SJSA1 (cell line): ENCODE data around the gene RAB44. TPM values are rescaled to one million over a fixed set of nuclear protein-coding genes. Genes with fewer than 3 reads are reported as not detected.

ENCODE experiments used
- DNase-seq, 2 experiments: peaks; one replicate each; pipeline ENCODE4 v3.0.0-alpha.2; 2015 to 2020; ENCODE audit warnings: low spot score in 2 of 2, low read depth in 1 of 2
- H3K27ac ChIP-seq: fragments of 250-450 bp; sonication (Bioruptor Pico); 2 replicates; pipeline ENCODE4 v1.5.1; 2020; ENCODE audit warnings: mild to moderate bottlenecking, moderate library complexity
- H3K27me3 ChIP-seq: fragments of 250-450 bp; sonication (Bioruptor Pico); replicated peaks from 2 replicates; pipeline ENCODE4 v1.5.1; 2020; ENCODE audit warnings: mild to moderate bottlenecking, moderate library complexity
- H3K36me3 ChIP-seq: fragments of 250-450 bp; sonication (Bioruptor Pico); 2 replicates; pipeline ENCODE4 v1.5.1; 2020; ENCODE audit warnings: mild to moderate bottlenecking
- H3K4me1 ChIP-seq: fragments of 250-450 bp; sonication (Bioruptor Pico); replicated peaks from 2 replicates; pipeline ENCODE4 v1.6.1; 2021; ENCODE audit warnings: mild to moderate bottlenecking
- H3K4me3 ChIP-seq: fragments of 250-450 bp; sonication (Bioruptor Pico); 2 replicates; pipeline ENCODE4 v1.5.1; 2020; ENCODE audit warnings: mild to moderate bottlenecking
- H3K9me3 ChIP-seq: fragments of 250-450 bp; sonication (Bioruptor Pico); replicated peaks from 2 replicates; pipeline ENCODE4 v1.5.1; 2020; ENCODE audit warnings: mild to moderate bottlenecking
- total RNA-seq: library from RNA; depleted of rRNA; stranded (reverse); fragments of >200 nt; shearing (Covaris generic); gene quantifications from 2 replicates; pipeline ENCODE4 v1.2.3, GENCODE V29; 2014

RAB44 gene
- total RNA-seq, 1 experiment from 2014 or later: not detected

DNA sequence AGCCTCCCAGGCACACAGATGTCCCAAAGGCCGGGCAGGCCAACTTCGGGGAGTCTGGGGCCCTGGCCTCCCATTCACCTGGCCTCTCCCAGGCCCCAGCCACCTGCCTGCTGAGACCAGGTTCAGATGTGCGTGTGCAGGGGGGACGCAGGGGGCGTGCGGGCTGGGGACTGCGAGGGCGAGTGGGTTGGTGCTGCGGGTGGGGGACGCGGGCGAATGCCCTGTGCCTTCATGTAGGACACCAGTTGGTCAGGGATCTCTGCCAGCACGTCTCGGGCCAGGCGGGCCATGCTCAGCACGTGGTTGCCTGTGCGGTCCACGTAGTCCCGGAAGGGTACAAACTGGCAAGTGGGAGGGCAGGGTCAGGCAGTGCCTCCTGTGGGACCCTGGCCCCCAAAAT, 44.5 kb downstream of the RAB44 start:
- no peaks in the 10 kb centered on the region; the same call in 1 of the 2 replicates for H3K9me3 ChIP-seq
- H3K27ac ChIP-seq: no peak overlapping the region
- H3K36me3 ChIP-seq: no peaks in the 10 kb centered on the region
- H3K27me3 ChIP-seq: no peaks in the 10 kb centered on the region
- peaks cover 12% of the 10 kb centered on the region for H3K4me1 ChIP-seq
- H3K4me3 ChIP-seq: no peak overlapping the region
- no peak for DNase-seq

DNA sequence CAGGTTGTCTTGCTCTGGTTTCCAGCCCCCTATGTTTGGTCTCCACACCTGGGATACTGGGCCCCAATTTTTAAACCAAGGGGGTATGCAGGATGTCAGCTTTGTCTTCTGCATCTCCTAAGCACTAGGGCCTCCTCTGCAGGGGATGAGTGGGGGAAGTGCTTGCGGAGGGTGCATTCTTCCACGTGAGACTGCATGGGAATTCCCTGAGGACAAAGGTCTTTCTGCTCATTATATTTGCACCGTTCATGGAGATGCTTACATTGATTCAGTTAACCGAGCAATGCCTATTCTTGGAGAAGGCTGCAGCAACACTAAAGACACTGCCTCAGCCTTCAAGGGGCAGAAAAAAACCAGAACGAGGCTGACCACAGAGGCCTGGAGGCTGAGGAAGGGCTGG, 45.4 kb downstream of the RAB44 start:
- H3K36me3 ChIP-seq: no peaks in the 10 kb centered on the region
- no peaks in the 10 kb centered on the region; the same call in 1 of the 2 replicates for H3K9me3 ChIP-seq
- no peaks in the 10 kb centered on the region for H3K27me3 ChIP-seq
- no peak overlapping the region for H3K4me3 ChIP-seq
- H3K4me1 ChIP-seq: peaks cover 12% of the 10 kb centered on the region
- no peak for DNase-seq
- no peak overlapping the region for H3K27ac ChIP-seq

- Histone ChIP-seq H3K4me3 (no peak overlapping the region), H3K4me1 (peaks cover 12% of the 10 kb centered on the region), H3K27ac (no peak overlapping the region), H3K36me3 (no peaks in the 10 kb centered on the region), H3K27me3 (no peaks in the 10 kb centered on the region), H3K9me3 (peaks cover 4% of the 10 kb centered on the region)
- DNase-seq: no peak
Observed at GRCh38 chr6:36743538-36744303, 46.1 kb downstream of the RAB44 start.

- H3K4me3 ChIP-seq: no peak overlapping the region
- no peaks in the 10 kb centered on the region for H3K27me3 ChIP-seq
- peaks cover 12% of the 10 kb centered on the region for H3K4me1 ChIP-seq
- H3K36me3 ChIP-seq: no peaks in the 10 kb centered on the region
- no peak overlapping the region for H3K27ac ChIP-seq
- no peak for DNase-seq
- H3K9me3 ChIP-seq: peaks cover 5% of the 10 kb centered on the region
Observed at GRCh38 chr6:36744304-36744673, 46.7 kb downstream of the RAB44 start.

GRCh38 chr6:36745283-36745682, 47.7 kb downstream of the RAB44 start:
- Histone ChIP-seq H3K36me3 (no peaks in the 10 kb centered on the region), H3K27me3 (no peaks in the 10 kb centered on the region), H3K9me3 (peaks cover 5% of the 10 kb centered on the region), H3K27ac (no peak overlapping the region), H3K4me1 (peaks cover 2% of the 10 kb centered on the region), H3K4me3 (no peak overlapping the region)
- no peak for DNase-seq

GRCh38 chr6:36745836-36746235, 48.2 kb downstream of the RAB44 start:
- H3K36me3 ChIP-seq: no peaks in the 10 kb centered on the region
- no peak for DNase-seq
- H3K27me3 ChIP-seq: no peaks in the 10 kb centered on the region

DNA sequence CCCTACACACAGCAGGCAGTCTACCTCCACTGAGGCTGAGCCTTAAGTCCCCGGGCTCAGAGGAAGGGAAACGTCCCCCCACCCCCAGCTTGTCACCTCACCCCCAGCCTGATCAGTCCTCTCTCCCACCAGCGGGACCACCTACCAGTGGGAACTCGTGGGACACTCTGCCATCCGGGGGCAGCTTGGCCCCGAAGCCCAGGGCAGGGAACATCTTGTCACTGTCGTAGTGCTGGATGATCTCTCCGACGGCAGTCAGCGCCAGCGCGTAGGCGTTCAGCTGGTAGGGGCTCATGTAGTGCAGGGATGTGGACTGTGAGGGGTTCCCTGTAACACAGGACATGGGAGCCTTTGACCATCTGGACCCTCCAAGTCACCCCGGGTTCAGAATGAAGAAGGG, 48.6 kb downstream of the RAB44 start:
- Histone ChIP-seq H3K27me3 (no peaks in the 10 kb centered on the region), H3K9me3 (peaks cover 5% of the 10 kb centered on the region), H3K36me3 (no peaks in the 10 kb centered on the region), H3K4me3 (no peak overlapping the region), H3K4me1 (no peaks in the 10 kb centered on the region), H3K27ac (no peak overlapping the region)
- no peak for DNase-seq

More at GRCh38 chr6:36745836-36746235, 48.2 kb downstream of the RAB44 start:
- no peak overlapping the region for H3K4me3 ChIP-seq
- no peak overlapping the region for H3K27ac ChIP-seq
- peaks cover 5% of the 10 kb centered on the region for H3K9me3 ChIP-seq
- no peaks in the 10 kb centered on the region for H3K4me1 ChIP-seq

- Histone ChIP-seq H3K4me1 (no peaks in the 10 kb centered on the region), H3K27me3 (no peaks in the 10 kb centered on the region), H3K9me3 (peaks cover 5% of the 10 kb centered on the region), H3K4me3 (no peak overlapping the region), H3K36me3 (no peaks in the 10 kb centered on the region), H3K27ac (no peak overlapping the region)
- DNase-seq: no peak
Observed at GRCh38 chr6:36749829-36750489, 52.3 kb downstream of the RAB44 start.

DNA sequence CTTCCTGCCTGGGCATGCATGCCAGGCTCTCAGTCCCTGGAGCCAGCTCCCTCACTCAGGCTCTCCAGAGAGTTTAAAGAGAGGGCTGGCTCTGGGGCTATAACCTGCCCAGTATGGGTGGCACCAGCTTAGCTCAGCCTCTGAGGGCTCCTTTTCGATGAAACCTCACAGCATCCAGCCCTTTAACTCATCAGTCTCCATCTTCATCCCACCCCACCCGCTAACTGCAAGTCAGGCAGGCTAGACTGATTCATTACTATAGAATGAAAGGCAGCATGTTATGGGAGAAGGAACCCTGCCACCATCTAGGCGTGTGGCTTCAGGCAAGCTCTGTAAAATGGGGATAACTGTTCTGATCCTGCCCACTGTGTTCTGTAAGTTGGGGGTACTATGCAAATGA, 53.5 kb downstream of the RAB44 start:
- Histone ChIP-seq H3K4me3 (no peak overlapping the region), H3K27ac (no peak overlapping the region), H3K36me3 (no peaks in the 10 kb centered on the region), H3K27me3 (no peaks in the 10 kb centered on the region), H3K9me3 (peaks cover 5% of the 10 kb centered on the region), H3K4me1 (peaks cover 7% of the 10 kb centered on the region)
- DNase-seq: no peak

DNA sequence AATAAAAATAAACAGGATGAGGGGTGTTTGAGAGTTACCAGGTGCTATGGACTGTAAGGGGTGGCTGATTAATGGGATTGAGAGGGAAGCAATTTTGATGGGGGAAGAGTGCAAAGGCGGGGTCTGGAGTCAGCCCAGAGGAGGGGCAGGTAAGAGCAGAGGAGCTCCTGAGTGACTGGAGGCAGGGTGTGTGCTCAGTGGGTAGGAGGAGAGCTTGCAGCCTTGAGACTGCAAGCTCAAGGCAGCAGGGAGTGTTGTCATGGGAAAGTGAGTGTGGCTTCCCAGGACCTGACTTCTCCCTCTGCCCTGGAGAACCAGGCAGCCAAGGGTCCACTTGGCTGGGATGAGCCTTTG, 54.2 kb downstream of the RAB44 start:
- no peak for DNase-seq
- Histone ChIP-seq H3K4me1 (peaks cover 10% of the 10 kb centered on the region), H3K36me3 (no peaks in the 10 kb centered on the region), H3K27me3 (no peaks in the 10 kb centered on the region), H3K27ac (no peak overlapping the region), H3K4me3 (no peak overlapping the region), H3K9me3 (peaks cover 5% of the 10 kb centered on the region)

GRCh38 chr6:36752187-36752885, 54.7 kb downstream of the RAB44 start:
- Histone ChIP-seq H3K27me3 (no peaks in the 10 kb centered on the region), H3K9me3 (peaks cover 5% of the 10 kb centered on the region), H3K27ac (no peak overlapping the region), H3K4me1 (peaks cover 10% of the 10 kb centered on the region), H3K4me3 (no peak overlapping the region), H3K36me3 (no peaks in the 10 kb centered on the region)
- no peak for DNase-seq

DNA sequence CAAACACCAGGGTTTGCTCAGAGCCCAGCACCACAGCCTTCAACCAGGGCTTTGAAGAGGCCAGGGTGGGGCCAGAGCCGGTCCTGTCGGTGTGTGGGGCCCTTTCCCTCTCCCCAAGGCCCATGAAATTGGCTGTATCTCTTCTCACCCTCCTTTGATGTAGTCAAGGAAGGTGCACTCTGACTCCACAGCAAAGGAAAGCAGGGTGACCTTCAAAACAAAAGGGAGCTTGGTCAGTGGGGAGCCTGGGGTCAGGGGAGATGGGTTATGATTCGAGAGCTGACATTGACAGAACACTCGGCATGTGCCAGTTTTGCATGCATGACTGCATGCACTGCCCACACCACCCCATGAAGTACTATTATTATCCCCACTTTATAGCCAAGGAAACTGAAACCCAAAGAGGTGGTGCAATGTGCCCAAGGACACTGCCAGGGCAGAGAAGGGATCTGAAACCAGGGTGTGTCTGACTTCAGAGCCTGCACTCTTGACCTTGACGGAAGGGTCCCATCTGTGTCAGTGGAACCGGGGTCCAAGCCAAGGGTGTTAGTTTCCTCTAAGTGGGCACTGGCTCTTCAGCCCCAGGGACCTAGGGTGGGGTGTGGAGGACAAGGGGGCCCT, 55.4 kb downstream of the RAB44 start:
- no peak for DNase-seq
- no peak overlapping the region for H3K4me3 ChIP-seq
- H3K36me3 ChIP-seq: no peaks in the 10 kb centered on the region
- peaks cover 10% of the 10 kb centered on the region for H3K4me1 ChIP-seq
- H3K27me3 ChIP-seq: no peaks in the 10 kb centered on the region
- H3K27ac ChIP-seq: no peak overlapping the region
- H3K9me3 ChIP-seq: peaks cover 5% of the 10 kb centered on the region; the same call in 1 of the 2 replicates

- no peak overlapping the region for H3K4me3 ChIP-seq
- H3K4me1 ChIP-seq: peaks cover 10% of the 10 kb centered on the region
- no peak overlapping the region for H3K27ac ChIP-seq
- H3K9me3 ChIP-seq: no peaks in the 10 kb centered on the region
- DNase-seq: no peak
- H3K27me3 ChIP-seq: no peaks in the 10 kb centered on the region
- no peaks in the 10 kb centered on the region for H3K36me3 ChIP-seq
Observed at GRCh38 chr6:36753671-36754405, 56.2 kb downstream of the RAB44 start.
